Measurements from ENCODE around the gene ALG14.
"Not testable (repeated sequence)": the region's sequence is repeated elsewhere in the genome, so short reads cannot be mapped to it uniquely, and the experiment has no call there.

Gene ALG14

GRCh38 chr1:95004013-95004412 is 68.7 kb downstream of the ALG14 start:
- DNase-seq: no peak

GRCh38 chr1:95003433-95003738 is 69.4 kb downstream of the ALG14 start:
- DNase-seq: no peak

- no peak for DNase-seq
Observed at GRCh38 chr1:95002540-95003432, 70.0 kb downstream of the ALG14 start.

GRCh38 chr1:95002164-95002539 is 70.6 kb downstream of the ALG14 start:
- no peak for DNase-seq

- DNase-seq: no peak
Observed at GRCh38 chr1:94999456-95000131, 73.2 kb downstream of the ALG14 start.

- no peak for DNase-seq
Observed at GRCh38 chr1:94998748-94999147, 74.0 kb downstream of the ALG14 start.

GRCh38 chr1:94998114-94998513 is 74.6 kb downstream of the ALG14 start:
- no peak for DNase-seq

- not testable (repeated sequence) for DNase-seq
Observed at GRCh38 chr1:94995536-94995935, 77.2 kb downstream of the ALG14 start.

GRCh38 chr1:94994805-94995204 is 77.9 kb downstream of the ALG14 start:
- no peak for DNase-seq

- DNase-seq: no peak
Observed at GRCh38 chr1:94993931-94994645, 78.7 kb downstream of the ALG14 start.

- no peak for DNase-seq
Observed at GRCh38 chr1:94992863-94993563, 79.7 kb downstream of the ALG14 start.

- no peak for DNase-seq
Observed at GRCh38 chr1:94992161-94992560, 80.6 kb downstream of the ALG14 start.

GRCh38 chr1:94989911-94990473 is 82.8 kb downstream of the ALG14 start:
- no peak for DNase-seq

- DNase-seq: no peak
Observed at GRCh38 chr1:94989398-94989797, 83.4 kb downstream of the ALG14 start.

- DNase-seq: no peak
Observed at GRCh38 chr1:94988356-94988755, 84.4 kb downstream of the ALG14 start.

GRCh38 chr1:94986783-94987182 is 86.0 kb downstream of the ALG14 start:
- DNase-seq: no peak

- DNase-seq: no peak
Observed at GRCh38 chr1:94983171-94983739, 89.5 kb downstream of the ALG14 start.

GRCh38 chr1:94982398-94982797 is 90.4 kb downstream of the ALG14 start:
- no peak for DNase-seq

GRCh38 chr1:94981575-94981973 is 91.2 kb downstream of the ALG14 start:
- no peak for DNase-seq

- DNase-seq: no peak
Observed at GRCh38 chr1:94980582-94981574, 91.9 kb downstream of the ALG14 start.

Measured in KG1 (cell line).